Head of caudate nucleus (tissue), 42 donors: ENCODE measurements around the gene GALNT14.

Source experiments
- DNase-seq, 42 donors: peaks; one replicate each; pipeline versions ENCODE4 v3.0.0 to v3.0.0-alpha.2; 2020 to 2021; ENCODE audit warnings: mixed read lengths in 7 of 42
- intact Hi-C: fragments of 100-400 bp; cut with DNase I; formaldehyde crosslinking; loops from one replicate; pipeline ENCODE4 v1.15.0; 2022

Gene GALNT14

DNA sequence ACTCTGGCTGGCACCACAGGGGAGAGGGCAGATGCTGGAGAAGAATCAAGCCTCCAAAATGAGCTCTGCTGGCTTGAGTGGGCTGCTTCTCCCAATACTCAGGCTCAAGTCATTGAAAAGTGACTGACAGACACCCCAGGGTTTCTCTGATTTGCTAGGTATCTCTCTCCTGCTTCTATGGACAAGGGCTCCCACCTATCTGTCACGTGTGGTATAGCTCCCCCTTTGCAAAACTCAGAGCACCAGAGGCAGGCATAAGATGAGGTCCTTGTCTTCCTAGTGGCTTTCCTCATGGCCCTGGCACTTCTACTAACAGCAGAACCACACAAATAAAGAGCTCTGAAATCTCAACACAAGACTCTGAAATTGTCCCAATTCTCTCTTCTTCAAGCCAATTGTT lies 105.2 kb downstream of the GALNT14 start:
- no peak for DNase-seq
- intact Hi-C loops: no loop called here

DNA sequence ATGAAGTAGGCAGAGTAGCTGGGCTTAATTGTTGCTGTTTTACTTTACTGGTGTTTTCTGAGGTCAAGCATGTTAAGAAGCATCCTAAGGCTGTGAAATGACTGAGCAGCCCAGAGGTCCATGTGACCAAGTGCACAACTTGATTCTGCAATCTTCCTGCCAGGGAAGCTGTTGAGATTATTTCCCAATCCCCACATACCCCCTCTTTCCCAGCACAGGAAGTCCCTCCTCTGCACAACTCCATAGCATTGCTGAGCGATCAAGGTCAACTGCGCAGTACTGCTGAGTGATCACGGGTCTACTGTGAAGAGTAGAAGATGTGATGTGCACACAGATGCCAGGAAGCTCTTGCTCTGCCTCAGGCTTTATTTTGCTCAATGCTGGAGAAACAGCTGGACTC lies 105.8 kb downstream of the GALNT14 start:
- intact Hi-C loops: no loop called here
- DNase-seq: no peak

DNA sequence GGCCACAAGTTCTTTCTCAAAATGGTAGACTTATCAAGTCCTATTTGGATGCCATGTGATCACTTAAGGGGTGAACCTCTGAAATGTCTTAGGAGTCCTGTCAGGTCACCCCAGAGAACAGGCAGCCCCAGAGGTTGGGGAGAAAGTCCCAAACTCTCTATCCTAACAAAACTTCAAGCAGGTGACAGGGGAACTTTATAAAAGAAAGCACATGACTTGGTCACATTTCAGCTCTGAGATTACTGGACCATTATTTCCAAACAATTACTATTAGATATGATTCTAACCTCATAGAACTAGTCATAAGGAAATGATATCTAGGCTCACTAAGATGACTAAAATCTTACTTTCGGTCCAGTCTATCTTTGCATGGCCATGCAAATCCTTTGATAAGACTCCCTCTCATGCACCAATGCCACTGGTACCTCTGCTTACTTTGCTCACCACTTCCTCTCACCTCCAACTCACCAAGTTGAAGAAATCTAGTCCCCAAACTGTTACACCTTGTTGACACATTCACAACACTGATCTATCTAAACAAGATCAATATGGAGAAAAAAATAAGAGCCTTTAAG lies 107.0 kb downstream of the GALNT14 start:
- DNase-seq: no peak
- intact Hi-C loops: no loop called here

DNA sequence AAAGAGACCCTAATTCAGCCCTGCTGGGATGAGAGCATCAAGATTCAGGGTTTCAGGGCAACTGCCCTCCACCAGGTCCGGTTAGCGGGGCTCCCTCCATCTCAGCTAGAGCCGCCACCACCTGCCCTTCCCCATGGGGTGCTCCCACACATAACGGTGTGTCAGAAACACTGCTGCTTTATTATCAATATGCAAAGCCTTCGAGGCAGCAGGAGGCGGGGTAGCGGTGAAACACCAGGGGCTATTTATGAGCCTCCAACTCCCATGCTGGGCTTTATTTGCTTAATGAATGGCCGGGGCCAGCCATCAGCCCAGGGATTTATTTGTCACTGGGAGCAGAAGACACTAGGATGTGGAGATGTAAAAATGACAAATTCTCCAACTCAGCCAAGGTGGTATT lies 109.8 kb downstream of the GALNT14 start:
- DNase-seq: no peak

DNA sequence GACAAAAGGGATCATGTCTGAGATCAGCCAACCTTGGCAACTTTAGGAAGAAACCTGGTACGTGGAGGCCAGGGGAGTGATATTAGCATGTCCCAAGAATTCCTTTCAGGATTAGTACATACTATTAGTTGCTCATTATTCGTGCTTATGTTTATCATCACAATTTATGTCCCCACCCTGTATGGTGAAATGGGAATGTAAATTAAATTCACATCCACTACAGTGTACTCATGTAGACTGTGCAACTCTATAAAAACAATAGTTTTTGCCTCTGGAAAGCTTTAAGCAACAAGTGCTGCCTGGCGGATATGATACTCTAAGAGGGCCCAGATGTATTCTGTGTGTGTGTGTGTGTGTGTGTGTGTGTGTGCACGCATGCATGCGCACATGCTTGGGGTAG lies 110.7 kb downstream of the GALNT14 start:
- no peak for DNase-seq
- intact Hi-C loops: no loop called here

More for the DNA sequence above, 109.8 kb downstream of the GALNT14 start:
- intact Hi-C loops: no loop called here

DNA sequence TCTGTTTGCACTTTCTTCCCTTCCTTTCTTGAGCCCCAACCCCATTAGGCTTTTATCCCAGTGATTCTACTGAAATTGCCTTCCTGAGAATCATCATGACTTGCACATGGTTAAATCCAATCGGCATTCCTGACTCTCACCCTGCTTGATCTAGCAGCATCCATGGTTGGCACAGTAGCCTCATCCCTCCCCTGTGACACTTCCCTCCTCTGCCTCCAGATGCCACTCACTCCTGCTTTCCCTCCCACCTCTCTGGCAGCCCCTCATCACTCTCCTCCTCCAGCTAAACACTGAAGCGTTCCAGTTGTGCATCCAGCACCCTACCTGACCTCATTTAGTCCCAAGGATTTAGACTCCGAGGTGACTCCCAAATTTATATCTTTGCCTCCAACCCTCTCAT lies 114.7 kb downstream of the GALNT14 start:
- no peak for DNase-seq
- intact Hi-C loops: no loop called here

DNA sequence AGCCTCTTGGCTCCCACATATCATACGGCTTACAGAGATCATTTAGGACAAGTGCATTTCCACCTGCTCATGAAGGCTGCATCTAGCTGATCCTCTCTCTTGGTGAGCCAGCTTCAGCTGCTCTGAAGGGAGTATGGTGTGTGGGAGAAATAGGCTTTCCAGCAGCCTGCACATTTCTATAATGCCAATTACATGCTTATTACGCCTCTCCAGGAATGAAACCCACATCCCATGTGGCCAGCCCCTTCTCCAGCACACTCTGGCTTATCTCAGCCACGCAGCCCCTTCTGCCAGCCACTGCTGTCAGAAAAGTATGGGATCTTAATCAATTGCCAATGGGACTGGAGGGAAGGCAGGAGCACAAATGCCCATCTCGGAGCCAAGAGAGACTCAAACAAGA lies 117.5 kb downstream of the GALNT14 start:
- no peak for DNase-seq
- intact Hi-C loops: no loop called here

DNA sequence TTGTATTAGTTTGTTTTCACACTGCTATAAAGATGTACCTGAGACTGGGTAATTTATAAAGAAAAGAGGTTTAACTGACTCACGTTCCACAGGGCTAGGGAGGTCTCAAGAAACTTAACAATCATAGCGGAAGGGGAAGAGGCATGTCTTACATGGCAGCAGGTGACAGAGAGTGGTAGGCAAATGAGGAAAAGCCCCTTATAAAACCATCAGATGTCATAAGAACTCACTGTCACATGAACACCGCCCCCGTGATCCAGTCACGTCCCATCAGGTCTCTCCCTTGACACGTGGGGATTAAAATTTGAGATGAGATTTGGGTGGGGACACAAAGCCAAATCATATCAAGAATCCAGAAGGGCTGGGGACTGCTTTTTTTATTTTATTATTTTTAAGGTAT lies 120.0 kb downstream of the GALNT14 start:
- intact Hi-C loops: no loop called here
- no peak for DNase-seq

DNA sequence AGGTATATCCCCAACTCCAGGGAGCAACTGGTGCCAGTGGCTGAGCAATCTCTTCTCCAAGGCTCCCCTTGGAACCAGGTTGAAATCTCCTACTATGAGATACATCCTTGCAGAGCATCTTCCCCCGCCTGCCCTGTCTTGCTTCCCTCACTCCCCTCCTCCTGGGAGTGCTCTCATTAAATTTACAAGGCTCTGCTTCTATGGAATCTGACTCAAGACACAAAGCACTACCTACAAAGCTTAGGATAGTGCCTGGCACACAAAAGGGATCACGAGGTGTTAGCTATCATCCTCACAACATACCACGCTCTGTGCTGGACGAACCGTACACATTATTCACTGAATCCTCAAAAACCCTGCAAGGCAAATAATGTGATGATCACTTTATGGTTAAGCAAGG lies 121.6 kb downstream of the GALNT14 start:
- intact Hi-C loops: no loop called here
- no peak for DNase-seq

DNA sequence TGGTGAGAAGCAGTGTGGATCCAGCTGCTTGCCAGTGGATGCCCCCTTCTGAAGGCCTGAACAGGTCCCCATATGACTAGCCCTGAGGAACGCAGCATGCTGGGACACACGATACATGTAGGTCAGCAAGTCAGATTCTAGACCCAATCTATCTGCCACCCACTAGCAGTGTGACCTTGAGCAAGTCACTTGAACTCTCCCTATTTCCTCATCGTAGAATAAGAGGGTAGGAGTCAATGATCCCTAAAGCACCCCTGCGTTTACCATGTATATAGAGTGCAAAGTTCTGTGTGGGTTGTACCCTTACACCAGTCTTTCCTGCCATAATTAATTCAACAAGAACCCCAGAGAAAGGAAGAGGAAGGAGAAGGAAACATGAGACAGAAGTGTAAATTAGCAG lies 123.7 kb downstream of the GALNT14 start:
- no peak for DNase-seq
- intact Hi-C loops: no loop called here

DNA sequence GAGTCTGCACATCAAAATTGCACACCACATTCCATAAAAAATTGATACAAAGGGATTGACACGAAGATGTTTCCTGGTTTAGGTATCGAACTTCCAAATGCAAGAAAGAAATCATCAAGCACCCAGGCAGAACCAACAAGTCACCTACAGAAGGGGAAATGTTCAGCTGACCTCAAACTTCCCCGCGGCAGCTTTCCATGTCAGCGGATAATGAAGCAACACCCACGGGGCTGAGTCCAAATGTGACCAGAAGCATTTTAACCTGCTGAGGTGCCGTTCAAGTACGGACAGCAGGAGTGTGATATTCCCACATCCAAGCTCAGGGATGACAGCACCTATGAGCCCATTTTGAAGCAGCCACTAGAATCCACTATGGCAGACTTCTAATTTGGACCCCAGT lies 124.9 kb downstream of the GALNT14 start:
- intact Hi-C loops: no loop called here
- DNase-seq: peak in 1 of 42 donors; percentile 29

DNA sequence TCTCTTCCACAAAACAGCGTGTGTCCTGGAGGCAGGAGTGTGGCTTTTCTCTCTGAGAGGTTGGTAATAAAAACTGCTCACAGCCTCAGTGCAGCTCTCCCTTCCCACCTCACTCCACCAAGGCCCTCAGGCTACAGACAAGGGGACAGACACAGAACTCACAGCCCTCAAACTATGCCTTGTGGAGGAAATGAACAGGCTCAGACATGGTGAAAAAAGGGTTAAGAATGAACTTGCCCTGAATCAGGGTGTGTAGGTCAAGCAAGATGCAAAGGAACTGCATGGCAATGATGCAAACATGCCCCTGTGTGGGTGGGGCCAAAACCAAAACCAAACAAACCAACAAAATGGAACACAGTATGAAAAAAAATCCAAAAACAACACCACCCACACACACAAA lies 125.8 kb downstream of the GALNT14 start:
- intact Hi-C loops: no loop called here
- no peak for DNase-seq

DNA sequence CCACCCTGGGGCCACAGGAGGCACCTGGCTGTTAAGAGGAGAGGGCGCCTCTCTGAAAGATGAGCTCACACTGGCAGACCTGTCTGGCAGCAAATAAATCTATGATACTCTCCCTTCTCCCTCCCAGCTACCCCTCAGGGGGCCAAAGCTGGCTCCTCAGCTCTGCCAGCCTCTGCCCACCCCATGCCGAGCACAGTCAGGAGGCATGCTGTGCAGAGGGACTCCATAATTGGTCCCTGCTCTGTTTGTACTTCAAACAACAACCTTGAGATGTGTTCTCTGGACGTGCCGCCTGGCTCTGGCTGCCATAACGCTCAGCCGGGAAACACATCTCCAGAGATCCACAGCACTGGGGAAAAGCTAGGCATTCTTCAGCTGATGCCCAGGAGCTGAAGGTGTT lies 126.7 kb downstream of the GALNT14 start:
- intact Hi-C loops: no loop called here
- no peak for DNase-seq

DNA sequence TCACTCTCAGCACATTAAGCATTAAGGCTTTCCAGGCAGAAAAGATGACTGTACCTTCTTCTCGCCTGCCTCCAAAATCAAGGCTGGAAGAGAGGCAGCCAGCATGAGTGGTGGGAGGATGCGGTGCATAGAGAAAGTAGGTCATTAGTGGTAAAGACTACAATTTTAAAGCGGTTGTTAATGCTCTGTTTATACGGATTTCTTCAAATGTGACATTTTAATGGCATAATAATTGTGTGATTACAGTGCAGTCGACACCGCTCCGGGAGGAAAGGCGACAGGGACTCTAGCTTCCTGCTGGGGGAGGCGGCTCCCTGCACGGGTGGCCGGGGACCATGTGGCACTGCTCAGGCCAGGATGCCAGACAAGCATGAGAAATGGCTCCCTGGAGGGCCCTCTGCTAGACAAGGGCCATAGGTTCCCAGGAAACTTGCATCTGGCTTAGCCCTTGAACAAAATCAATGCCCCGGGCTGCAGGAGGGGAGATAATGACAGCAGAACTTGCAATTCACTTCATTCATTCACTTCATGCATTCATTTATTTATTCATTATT lies 129.6 kb downstream of the GALNT14 start:
- DNase-seq: peak in 39 of 42 donors; percentile 6 to 85 (median 51)
- intact Hi-C loops: no loop called here

DNA sequence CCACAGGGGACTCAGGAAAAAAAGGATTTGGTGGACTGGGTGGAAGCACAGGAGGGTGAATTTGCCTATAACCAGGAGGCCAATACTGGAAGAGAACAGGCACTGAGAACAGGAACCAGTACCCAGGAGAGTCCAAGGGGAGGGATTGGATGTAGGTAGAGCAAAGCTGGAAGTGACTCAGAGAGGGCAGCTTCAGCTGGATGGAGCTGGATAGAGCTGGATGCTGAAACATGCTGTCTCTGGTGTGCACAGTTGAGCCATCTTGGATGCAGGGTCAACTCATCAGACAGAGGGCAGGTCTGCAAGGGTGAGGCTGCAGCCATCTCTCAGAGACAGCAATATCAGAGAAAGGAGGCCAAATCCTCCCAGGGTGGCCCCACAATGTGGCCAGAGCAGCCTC lies 134.0 kb downstream of the GALNT14 start:
- intact Hi-C loops: no loop called here
- no peak for DNase-seq

DNA sequence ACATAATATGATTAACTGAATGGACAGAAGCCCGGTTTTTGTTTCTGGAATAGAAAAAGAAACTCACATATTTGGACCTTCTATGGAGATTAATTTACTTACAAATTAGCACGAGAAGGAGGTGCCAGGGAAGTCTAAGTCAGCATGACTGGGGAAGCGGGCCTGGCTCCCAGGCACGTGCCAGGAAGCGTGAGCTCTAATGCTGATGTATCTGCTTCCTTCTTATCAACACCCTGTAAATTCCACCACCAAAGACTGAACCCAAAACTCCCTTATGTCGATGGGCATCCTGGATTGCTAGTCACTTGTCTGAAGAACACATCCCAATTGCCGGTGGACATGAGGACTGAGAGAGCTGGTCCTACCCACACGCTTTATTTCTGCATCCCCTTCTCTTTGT lies 134.5 kb downstream of the GALNT14 start:
- no peak for DNase-seq
- intact Hi-C loops: no loop called here

DNA sequence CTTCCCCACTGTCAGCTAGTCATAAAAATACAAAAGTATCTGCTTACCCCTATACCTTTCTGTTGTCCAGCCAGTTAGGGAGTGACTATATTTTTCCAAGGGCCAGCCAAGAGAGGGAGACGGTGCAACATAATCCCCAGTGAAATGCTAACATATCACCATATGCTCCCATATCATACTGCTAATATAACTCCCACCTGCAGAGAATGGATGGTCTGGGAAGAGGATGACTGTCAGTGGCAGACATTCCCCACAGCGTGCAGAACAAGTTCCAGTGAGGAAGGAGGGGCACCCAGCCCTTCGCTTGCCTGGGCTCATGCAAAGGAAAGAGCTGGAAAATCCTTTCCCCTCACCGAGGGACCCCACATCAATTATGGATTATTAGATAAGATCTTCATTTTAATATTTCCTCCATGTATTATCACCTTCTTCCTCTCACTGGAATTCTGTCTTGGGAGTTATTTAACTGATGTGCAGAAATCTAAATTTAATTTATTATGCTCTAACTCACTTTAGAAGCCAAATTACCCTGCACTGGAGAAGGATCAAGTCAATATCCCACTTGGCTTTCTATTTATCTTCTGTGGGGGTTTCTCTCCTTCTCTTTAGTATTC lies 135.6 kb downstream of the GALNT14 start:
- intact Hi-C loops: no loop called here
- DNase-seq: no peak

DNA sequence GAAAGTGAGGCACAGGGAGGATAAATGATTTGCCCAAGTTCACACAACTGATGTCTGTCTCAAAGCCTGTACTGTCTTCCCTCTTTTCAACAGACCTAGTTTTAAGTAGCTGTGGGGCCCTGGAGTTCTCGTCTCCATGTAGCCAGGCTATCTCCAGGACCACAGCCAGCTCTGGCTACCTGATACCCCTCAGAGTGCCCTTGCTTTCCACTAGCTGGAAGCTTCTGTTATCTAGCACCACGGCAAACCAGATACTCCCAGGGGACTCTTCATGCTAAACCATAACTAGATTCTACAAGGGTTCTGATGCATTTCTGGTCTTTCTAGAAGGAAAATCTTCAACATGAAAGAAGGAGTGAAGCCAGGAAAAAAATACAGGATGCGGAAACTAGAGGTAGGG lies 137.3 kb downstream of the GALNT14 start:
- intact Hi-C loops: no loop called here
- DNase-seq: no peak

DNA sequence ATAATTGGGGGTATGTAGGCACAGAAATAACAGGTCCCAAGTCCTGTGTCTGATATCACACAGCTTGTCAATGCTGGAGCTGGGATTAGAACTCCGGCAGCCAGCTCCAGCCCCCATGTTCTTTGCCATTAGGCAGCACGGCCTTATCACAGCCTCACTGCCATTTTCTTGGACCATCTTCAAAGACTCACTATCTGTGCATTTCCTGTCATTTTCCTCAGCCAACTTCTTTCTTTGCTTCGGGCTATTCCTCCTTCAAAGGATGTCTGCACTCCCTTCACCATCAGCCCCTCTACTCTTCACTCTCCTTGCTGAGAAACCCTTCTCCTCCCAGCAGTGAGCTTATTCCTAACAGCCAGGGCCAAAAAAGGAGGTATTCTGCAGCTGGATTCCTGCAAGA lies 139.6 kb downstream of the GALNT14 start:
- no peak for DNase-seq
- intact Hi-C loops: no loop called here

DNA sequence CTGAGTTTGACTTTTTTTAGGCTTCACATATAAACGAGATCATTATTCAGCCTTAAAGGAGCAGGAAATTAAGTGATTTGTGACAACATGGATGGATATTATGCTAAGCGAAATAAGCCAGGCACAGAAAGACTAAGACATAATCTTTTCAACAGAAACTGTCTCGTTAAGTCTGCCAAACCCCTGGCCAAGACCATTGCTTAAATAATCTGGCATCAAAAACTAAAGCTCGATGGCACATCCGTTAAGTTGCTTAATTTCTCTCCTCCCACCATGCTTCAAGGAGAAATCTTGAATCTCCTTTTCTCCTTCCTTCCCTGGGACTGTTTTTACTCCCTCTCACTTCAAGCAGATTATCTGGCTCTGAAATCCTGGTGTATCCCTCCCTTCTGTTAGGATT lies 140.3 kb downstream of the GALNT14 start:
- DNase-seq: no peak
- intact Hi-C loops: no loop called here
